Esophagus squamous epithelium (tissue), 5 donors: ENCODE data around the gene CAMTA1. TPM values are rescaled to one million over a fixed set of nuclear protein-coding genes. Genes with fewer than 3 reads are reported as not detected.

Experiments
- DNase-seq: peaks from one replicate; lab custom pipeline; 2025; lab: John Stamatoyannopoulos, UW
- H3K27ac ChIP-seq, 4 donors: fragments of 200-600 bp; sonication (generic); one replicate each; pipeline ENCODE4 v1.5.1; 2016 to 2019; ENCODE audit warnings: mild to moderate bottlenecking in 1 of 4
- H3K27me3 ChIP-seq, 4 donors: fragments of 200-600 bp; sonication (generic); 1 replicate in 3 of 4; 2 replicates in 1 of 4; pipeline versions ENCODE4 v1.5.1 to v1.6.0; 2017 to 2021; ENCODE audit warnings: antibody characterized with exemption in 1 of 4
- H3K36me3 ChIP-seq, 3 donors: fragments of 200-600 bp; sonication (generic); one replicate each; pipeline ENCODE4 v1.5.1; 2016 to 2019
- H3K4me1 ChIP-seq, 3 donors: fragments of 200-600 bp; sonication (generic); one replicate each; pipeline ENCODE4 v1.5.1; 2017 to 2019
- H3K4me3 ChIP-seq, 4 donors: fragments of 200-600 bp; sonication (generic); 1 replicate in 3 of 4; 2 replicates in 1 of 4; pipeline ENCODE4 v1.5.1; 2016 to 2019; ENCODE audit warnings: mild to moderate bottlenecking in 2 of 4, moderate library complexity in 1 of 4
- H3K9me3 ChIP-seq, 3 donors: fragments of 200-600 bp; sonication (generic); one replicate each; pipeline ENCODE4 v1.5.1; 2016 to 2019
- POLR2A ChIP-seq, 4 donors: fragments of 450-650 bp; IDR thresholded peaks; one replicate each; pipeline ENCODE4 v1.6.1; 2017; ENCODE audit warnings: antibody characterized with exemption in 4 of 4, mild to moderate bottlenecking in 4 of 4, moderate library complexity in 3 of 4
- WGBS, 2 donors: methylation state at CpG; one replicate each; pipeline ENCODE4 v1.1.5; 2018; 5-methylcytosine and 5-hydroxymethylcytosine counted together
- intact Hi-C: fragments of 100-400 bp; cut with DNase I; formaldehyde crosslinking; loops from one replicate; pipeline ENCODE4 v1.15.0; 2022
- total RNA-seq, 4 donors: library from RNA; depleted of rRNA; stranded (reverse); fragments of >200 nt; gene quantifications; one replicate each; pipeline ENCODE4 v1.1.0, GENCODE V29; 2016
- TF ChIP-seq, protein P1 (sequence below), 6 experiments: fragments of 450-650 bp in 4 of 6; fragments of 200-600 bp in 2 of 6; sonication (generic) in 2 of 6; IDR thresholded peaks; one replicate each; pipeline ENCODE4 v1.5.1; 2016 to 2019; ENCODE audit warnings: antibody characterized with exemption in 6 of 6, mild to moderate bottlenecking in 4 of 6, moderate library complexity in 4 of 6
- donor health status: DM: yes; HTN: yes; CAD: no.

CAMTA1 gene
- total RNA-seq, 4 donors from 2014 or later: 31.3 to 77.4 (median 45.9) TPM

DNA sequence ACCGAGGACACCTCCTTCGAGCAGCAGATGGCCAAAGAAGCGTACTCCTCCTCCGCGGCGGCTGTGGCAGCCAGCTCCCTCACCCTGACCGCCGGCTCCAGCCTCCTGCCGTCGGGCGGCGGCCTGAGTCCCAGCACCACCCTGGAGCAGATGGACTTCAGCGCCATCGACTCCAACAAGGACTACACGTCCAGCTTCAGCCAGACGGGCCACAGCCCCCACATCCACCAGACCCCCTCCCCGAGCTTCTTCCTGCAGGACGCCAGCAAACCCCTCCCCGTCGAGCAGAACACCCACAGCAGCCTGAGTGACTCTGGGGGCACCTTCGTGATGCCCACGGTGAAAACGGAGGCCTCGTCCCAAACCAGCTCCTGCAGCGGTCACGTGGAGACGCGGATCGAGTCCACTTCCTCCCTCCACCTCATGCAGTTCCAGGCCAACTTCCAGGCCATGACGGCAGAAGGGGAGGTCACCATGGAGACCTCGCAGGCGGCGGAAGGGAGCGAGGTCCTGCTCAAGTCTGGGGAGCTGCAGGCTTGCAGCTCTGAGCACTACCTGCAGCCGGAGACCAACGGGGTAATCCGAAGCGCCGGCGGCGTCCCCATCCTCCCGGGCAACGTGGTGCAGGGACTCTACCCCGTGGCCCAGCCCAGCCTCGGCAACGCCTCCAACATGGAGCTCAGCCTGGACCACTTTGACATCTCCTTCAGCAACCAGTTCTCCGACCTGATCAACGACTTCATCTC is 879.1 kb downstream of the CAMTA1 start:
- TF ChIP-seq POLR2A (IDR thresholded peaks at IDR 0.05): no peak
- TF ChIP-seq, protein P1, sequence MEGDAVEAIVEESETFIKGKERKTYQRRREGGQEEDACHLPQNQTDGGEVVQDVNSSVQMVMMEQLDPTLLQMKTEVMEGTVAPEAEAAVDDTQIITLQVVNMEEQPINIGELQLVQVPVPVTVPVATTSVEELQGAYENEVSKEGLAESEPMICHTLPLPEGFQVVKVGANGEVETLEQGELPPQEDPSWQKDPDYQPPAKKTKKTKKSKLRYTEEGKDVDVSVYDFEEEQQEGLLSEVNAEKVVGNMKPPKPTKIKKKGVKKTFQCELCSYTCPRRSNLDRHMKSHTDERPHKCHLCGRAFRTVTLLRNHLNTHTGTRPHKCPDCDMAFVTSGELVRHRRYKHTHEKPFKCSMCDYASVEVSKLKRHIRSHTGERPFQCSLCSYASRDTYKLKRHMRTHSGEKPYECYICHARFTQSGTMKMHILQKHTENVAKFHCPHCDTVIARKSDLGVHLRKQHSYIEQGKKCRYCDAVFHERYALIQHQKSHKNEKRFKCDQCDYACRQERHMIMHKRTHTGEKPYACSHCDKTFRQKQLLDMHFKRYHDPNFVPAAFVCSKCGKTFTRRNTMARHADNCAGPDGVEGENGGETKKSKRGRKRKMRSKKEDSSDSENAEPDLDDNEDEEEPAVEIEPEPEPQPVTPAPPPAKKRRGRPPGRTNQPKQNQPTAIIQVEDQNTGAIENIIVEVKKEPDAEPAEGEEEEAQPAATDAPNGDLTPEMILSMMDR (IDR thresholded peaks at IDR 0.05): no peak
- Histone ChIP-seq H3K27me3 (peaks cover 0 to 6% (median 0%) of the 10 kb centered on the region in 4 donors), H3K9me3 (no peaks in the 10 kb centered on the region), H3K4me3 (no peak overlapping the region), H3K4me1 (peaks cover 0 to 11% (median 4%) of the 10 kb centered on the region in 3 donors), H3K27ac (no peak overlapping the region), H3K36me3 (no peaks in the 10 kb centered on the region)
- DNase-seq: no peak
- intact Hi-C loops: loop anchor here (10.0 kb wide), 1 partner anchor 240 kb away; no protein-coding TSS in a partner anchor
- 88 to 94% methylated on average over 13 to 15 of the region's 48 CpGs for WGBS, 2 donors

DNA sequence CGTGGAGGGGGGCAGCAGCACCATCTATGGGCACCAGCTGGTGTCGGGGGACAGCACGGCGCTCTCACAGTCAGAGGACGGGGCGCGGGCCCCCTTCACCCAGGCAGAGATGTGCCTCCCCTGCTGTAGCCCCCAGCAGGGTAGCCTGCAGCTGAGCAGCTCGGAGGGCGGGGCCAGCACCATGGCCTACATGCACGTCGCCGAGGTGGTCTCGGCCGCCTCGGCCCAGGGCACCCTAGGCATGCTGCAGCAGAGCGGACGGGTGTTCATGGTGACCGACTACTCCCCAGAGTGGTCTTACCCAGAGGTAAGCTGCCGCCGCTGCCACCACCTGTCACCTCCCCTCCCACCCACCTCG is 879.6 kb downstream of the CAMTA1 start:
- TF ChIP-seq, protein P1 (IDR thresholded peaks at IDR 0.05): no peak
- no peak for TF ChIP-seq POLR2A (IDR thresholded peaks at IDR 0.05)
- Histone ChIP-seq H3K4me3 (no peak overlapping the region), H3K27ac (no peak overlapping the region), H3K27me3 (peaks cover 0 to 11% (median 0%) of the 10 kb centered on the region in 4 donors), H3K4me1 (peaks cover 0 to 17% (median 7%) of the 10 kb centered on the region in 3 donors), H3K36me3 (no peaks in the 10 kb centered on the region), H3K9me3 (no peaks in the 10 kb centered on the region)
- WGBS, 2 donors: no CpG with 5 or more reads among the region's 21 CpGs
- no peak for DNase-seq
- intact Hi-C loops: loop anchor here (10.0 kb wide), 1 partner anchor 240 kb away; no protein-coding TSS in a partner anchor

DNA sequence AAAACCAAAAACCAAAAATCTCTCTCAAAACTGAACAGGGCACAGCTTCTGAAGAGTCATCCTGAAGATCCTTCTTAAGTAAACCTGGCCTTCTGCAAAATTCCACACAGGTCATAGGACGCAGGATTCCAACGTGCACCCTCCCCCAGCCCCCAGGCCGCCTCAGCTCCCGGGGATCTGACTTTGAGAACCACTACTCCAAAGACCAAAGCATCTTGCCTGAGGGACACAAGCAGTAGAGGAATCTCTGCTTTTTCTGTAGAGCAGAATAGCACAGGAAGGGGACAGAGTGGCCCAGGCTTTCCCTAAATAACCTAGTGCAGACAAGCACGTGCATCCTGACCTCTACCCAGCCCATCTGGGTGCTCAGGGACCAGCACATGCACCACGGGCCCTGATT is 881.0 kb downstream of the CAMTA1 start:
- peaks cover 0 to 24% (median 9%) of the 10 kb centered on the region in 3 donors for H3K4me1 ChIP-seq
- peaks cover 0 to 24% (median 0%) of the 10 kb centered on the region in 4 donors for H3K27me3 ChIP-seq
- no peaks in the 10 kb centered on the region for H3K36me3 ChIP-seq
- no peak overlapping the region for H3K4me3 ChIP-seq
- WGBS, 2 donors: 68 to 74% methylated on average over 5 to 6 of the region's 6 CpGs
- no peak overlapping the region for H3K27ac ChIP-seq
- no peaks in the 10 kb centered on the region for H3K9me3 ChIP-seq
- no peak for TF ChIP-seq POLR2A (IDR thresholded peaks at IDR 0.05)
- TF ChIP-seq, protein P1 (IDR thresholded peaks at IDR 0.05): no peak
- no peak for DNase-seq
- intact Hi-C loops: loop anchor here (2.0 to 10.0 kb wide), 2 partner anchors 87 to 239 kb away; no protein-coding TSS in a partner anchor

DNA sequence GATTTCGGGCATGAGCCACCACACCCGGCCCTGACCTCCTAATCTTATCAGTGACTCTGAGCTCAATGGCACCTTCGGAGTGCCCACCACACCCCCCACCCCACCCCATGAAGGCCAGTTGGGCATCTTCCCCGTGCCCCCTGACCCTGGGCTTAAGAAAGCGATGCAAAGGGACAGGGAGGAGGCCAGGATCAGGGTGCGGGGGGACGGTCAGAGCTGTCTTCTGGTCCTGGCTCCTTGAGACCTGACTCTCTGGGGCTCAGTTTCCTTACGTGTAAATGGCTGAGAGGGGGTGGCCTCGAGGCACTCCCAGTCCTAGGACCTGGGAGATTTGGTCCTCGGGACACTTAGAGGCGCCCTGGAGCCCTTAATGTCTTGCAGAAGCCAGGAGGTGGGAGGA is 881.9 kb downstream of the CAMTA1 start:
- H3K9me3 ChIP-seq: no peaks in the 10 kb centered on the region
- DNase-seq: no peak
- H3K27ac ChIP-seq: no peak overlapping the region
- 54 to 68% methylated on average over 3 of the region's 11 CpGs for WGBS, 2 donors
- peaks cover 0 to 24% (median 9%) of the 10 kb centered on the region in 3 donors for H3K4me1 ChIP-seq
- no peak overlapping the region for H3K4me3 ChIP-seq
- TF ChIP-seq, protein P1 (IDR thresholded peaks at IDR 0.05): no peak
- TF ChIP-seq POLR2A (IDR thresholded peaks at IDR 0.05): no peak
- intact Hi-C loops: loop anchor here (2.0 to 10.0 kb wide), 2 partner anchors 86 to 238 kb away; no protein-coding TSS in a partner anchor
- H3K27me3 ChIP-seq: peaks cover 0 to 20% (median 0%) of the 10 kb centered on the region in 4 donors
- H3K36me3 ChIP-seq: no peaks in the 10 kb centered on the region

DNA sequence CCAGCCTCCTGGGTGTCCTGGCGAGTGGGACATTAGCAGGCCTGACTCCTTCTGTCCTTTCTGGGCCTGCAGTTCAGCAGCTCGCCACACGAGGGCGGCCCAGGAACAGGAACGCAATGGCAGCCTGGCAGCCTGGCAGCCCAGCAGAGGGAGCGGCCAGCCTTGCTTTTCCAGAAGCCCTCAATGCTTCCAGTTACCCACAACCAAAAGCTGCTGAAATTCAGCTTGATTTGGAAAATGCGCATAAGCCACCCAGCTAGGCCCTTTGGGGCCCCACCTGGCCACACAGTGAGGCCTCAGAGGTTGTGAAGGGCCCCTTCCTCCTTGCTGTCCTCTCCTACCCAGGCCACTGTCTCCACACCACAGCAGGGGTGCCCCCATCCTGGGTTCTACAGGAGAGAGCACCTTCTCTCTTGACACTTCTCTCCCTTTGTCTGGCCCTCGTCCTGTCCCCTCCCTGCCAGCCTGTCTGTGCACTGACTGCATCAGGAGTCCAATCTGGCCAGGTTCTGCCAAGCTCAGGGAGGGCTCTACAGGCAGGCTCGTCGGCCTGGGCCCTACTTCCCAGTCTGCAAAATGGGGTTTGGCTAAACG is 882.5 kb downstream of the CAMTA1 start:
- Histone ChIP-seq H3K4me3 (no peak overlapping the region), H3K27ac (no peak overlapping the region), H3K27me3 (peaks cover 0 to 21% (median 0%) of the 10 kb centered on the region in 4 donors), H3K36me3 (no peaks in the 10 kb centered on the region), H3K4me1 (peaks cover 0 to 24% (median 9%) of the 10 kb centered on the region in 3 donors), H3K9me3 (no peaks in the 10 kb centered on the region)
- no peak for TF ChIP-seq POLR2A (IDR thresholded peaks at IDR 0.05)
- TF ChIP-seq, protein P1 (IDR thresholded peaks at IDR 0.05): peak; percentile 96 to 100 (median 100)
- WGBS, 2 donors: 13 to 33% methylated on average over 1 to 5 of the region's 11 CpGs
- DNase-seq: no peak
- intact Hi-C loops: loop anchor here (2.0 to 10.0 kb wide), 2 partner anchors 85 to 237 kb away; no protein-coding TSS in a partner anchor
